ENCODE data around the gene LGR4. TPM values are rescaled to one million over a fixed set of nuclear protein-coding genes. Genes with fewer than 3 reads are reported as not detected.
A peak's percentile ranks its signal among the peaks of the same experiment; 100 is the strongest.

The LGR4 gene
- total RNA-seq, 1 experiment from 2014 or later = 99.2 TPM

DNA sequence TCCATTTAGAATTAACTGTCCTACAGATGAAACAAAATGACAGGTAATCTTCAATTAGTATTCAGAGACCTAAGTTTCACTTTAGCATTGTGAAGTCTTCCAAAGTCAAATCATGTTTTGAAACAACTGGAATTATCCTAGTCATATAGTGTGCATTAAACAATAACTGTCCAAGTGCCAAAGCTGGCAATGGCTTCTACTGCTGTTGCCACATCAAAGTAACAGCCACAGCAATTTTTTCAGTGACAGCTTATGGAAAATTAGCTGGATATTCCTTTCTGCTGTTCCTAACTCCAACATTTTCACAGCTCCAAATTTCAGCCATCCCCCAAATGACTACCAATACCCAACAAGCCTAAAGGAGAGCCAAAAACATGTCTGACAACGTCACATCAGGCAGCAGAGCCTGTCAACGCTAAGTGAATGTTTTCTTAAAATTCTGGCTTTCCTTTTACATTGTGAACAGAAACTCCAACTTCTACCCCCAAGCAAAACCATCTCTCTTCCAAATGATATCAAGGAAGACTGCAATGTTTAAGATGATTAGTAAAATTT is 64.3 kb downstream of the LGR4 start:
- Mint-ChIP-seq H3K4me1 (peaks cover 3 to 5% of the 10 kb centered on the region in 2 experiments), H3K27me3 (ENCODE audit: low read depth) (no peaks in the 10 kb centered on the region), H3K36me3 (ENCODE audit: insufficient read depth in 1 of 3, low read depth in 3 of 3) (peaks cover 1 to 27% (median 20%) of the 10 kb centered on the region in 3 experiments; a peak in 6 of 7 replicates), H3K4me3 (no peak overlapping the region), H3K9me3 (no peaks in the 10 kb centered on the region), H3K27ac (0 out of 7 replicates have a peak overlapping the region, but pooled peaks of 2 of the 3 experiments have one; percentile 2 to 13)
- no peak overlapping the region for H3T11ph ChIP-seq (ENCODE audit: low read length)
- no peak overlapping the region for H3K14ac ChIP-seq (ENCODE audit: insufficient read depth, low read length)
- H3K79me2 ChIP-seq (ENCODE audit: insufficient read depth, low read length) = no peaks in the 10 kb centered on the region
- no peak overlapping the region for H3K23ac ChIP-seq (ENCODE audit: insufficient read length, low read depth, low read length)
- peaks cover 2% of the 10 kb centered on the region for H3K79me1 ChIP-seq (ENCODE audit: insufficient read depth, low read depth, low read length, poor library complexity, severe bottlenecking)
- no peak overlapping the region for H3K9ac ChIP-seq (ENCODE audit: extremely low read depth, insufficient read length, low read length)
- no peak overlapping the region for H3K18ac ChIP-seq (ENCODE audit: insufficient read length, low read depth, low read length)
- TF ChIP-seq, protein P1, sequence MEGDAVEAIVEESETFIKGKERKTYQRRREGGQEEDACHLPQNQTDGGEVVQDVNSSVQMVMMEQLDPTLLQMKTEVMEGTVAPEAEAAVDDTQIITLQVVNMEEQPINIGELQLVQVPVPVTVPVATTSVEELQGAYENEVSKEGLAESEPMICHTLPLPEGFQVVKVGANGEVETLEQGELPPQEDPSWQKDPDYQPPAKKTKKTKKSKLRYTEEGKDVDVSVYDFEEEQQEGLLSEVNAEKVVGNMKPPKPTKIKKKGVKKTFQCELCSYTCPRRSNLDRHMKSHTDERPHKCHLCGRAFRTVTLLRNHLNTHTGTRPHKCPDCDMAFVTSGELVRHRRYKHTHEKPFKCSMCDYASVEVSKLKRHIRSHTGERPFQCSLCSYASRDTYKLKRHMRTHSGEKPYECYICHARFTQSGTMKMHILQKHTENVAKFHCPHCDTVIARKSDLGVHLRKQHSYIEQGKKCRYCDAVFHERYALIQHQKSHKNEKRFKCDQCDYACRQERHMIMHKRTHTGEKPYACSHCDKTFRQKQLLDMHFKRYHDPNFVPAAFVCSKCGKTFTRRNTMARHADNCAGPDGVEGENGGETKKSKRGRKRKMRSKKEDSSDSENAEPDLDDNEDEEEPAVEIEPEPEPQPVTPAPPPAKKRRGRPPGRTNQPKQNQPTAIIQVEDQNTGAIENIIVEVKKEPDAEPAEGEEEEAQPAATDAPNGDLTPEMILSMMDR (conservative IDR thresholded peaks at IDR 0.05) = no peak
- no peaks in the 10 kb centered on the region for H3K9me3 ChIP-seq (ENCODE audit: control insufficient read depth, low read depth, low read length)
- H4K20me1 ChIP-seq (ENCODE audit: control insufficient read depth, insufficient read depth, insufficient read length) = no peaks in the 10 kb centered on the region
- no peak overlapping the region for H2BK5ac ChIP-seq (ENCODE audit: insufficient read length, low read length)
- H2BK120ac ChIP-seq (ENCODE audit: low read depth, low read length, poor library complexity, severe bottlenecking) = no peak overlapping the region
- no peak overlapping the region for H4K5ac ChIP-seq (ENCODE audit: insufficient read length, low read depth, low read length)
- H3K23me2 ChIP-seq (ENCODE audit: insufficient read length, low read depth, low read length, poor library complexity, severe bottlenecking) = no peaks in the 10 kb centered on the region
- H4K91ac ChIP-seq (ENCODE audit: insufficient read length, low read depth, low read length) = no peak overlapping the region
- no peak overlapping the region for H2AK5ac ChIP-seq (ENCODE audit: insufficient read length, low read length)
- H4K8ac ChIP-seq (replicated peaks; ENCODE audit: insufficient read length, low read depth, low read length) = no peak overlapping the region
- whole genome bisulfite sequencing (ENCODE audit: extremely low coverage, insufficient read length, low lambda C conversion rate) = no CpG with 5 or more reads among the region's 2 CpGs
- H2AFZ ChIP-seq (ENCODE audit: low read length) = no peak overlapping the region
- H3K4ac ChIP-seq (ENCODE audit: low read depth, low read length) = no peak overlapping the region
- no peak overlapping the region for H3K56ac ChIP-seq (ENCODE audit: insufficient read length, low read depth, low read length)
- no peaks in the 10 kb centered on the region for H3K27me3 ChIP-seq (ENCODE audit: insufficient read depth, low read length)
- no peak overlapping the region for H3K27ac ChIP-seq (ENCODE audit: insufficient read length, low read depth, low read length)
- no peak overlapping the region for H2BK20ac ChIP-seq (ENCODE audit: low read depth, low read length, poor library complexity, severe bottlenecking)
- H3K4me1 ChIP-seq (ENCODE audit: insufficient read depth, low read length) = 0 out of 2 replicates have a peak, but pooled peaks cover 2% of the 10 kb centered on the region
- no peak for DNase-seq
- no peak overlapping the region for H2BK12ac ChIP-seq (ENCODE audit: insufficient read length, low read depth, low read length)
- H3K4me2 ChIP-seq (ENCODE audit: insufficient read depth, insufficient read length, low read length) = no peak overlapping the region
- H2BK15ac ChIP-seq (ENCODE audit: low read depth, low read length) = no peak overlapping the region

Data from H9 (cell line).